CD4-positive, alpha-beta T cell (primary cell): ENCODE data around the gene KDM2A. TPM values are rescaled to one million over a fixed set of nuclear protein-coding genes. Genes with fewer than 3 reads are reported as not detected.
"Not testable (repeated sequence)": the region's sequence is repeated elsewhere in the genome, so short reads cannot be mapped to it uniquely, and the experiment has no call there.

ENCODE experiments used
- ATAC-seq: fragments of 200-7000 bp; cut with Tn5 transposase; one replicate; pipeline ENCODE4 v1.10.0; 2022; ENCODE audit warnings: mild to moderate bottlenecking; ENCODE audit not compliant: poor library complexity
- CTCF ChIA-PET: fragments of 350-600 bp; sonication (Branson Sonifier 250); formaldehyde crosslinking; loops from one replicate; lab custom pipeline; 2021; ENCODE audit warnings: antibody characterized with exemption, inconsistent platforms; lab: Charles Lee
- POLR2A ChIA-PET: fragments of 350-600 bp; sonication (Branson Sonifier 250); formaldehyde crosslinking; loops from one replicate; lab custom pipeline; 2021; ENCODE audit warnings: antibody characterized with exemption, inconsistent platforms; lab: Charles Lee
- DNase-seq, 14 experiments: peaks; one replicate each; pipeline ENCODE4 v3.0.0-alpha.2; 2013 to 2020; ENCODE audit warnings: mixed read lengths in 2 of 14
- H3K27ac ChIP-seq, 2 donors: one replicate each; pipeline versions ENCODE4 v1.5.1 to v1.7.0; 2013; ENCODE audit warnings: low read length in 2 of 2, low read depth in 1 of 2, mild to moderate bottlenecking in 1 of 2
- H3K27me3 ChIP-seq, 2 experiments: 1 replicate in 1 of 2; 2 replicates in 1 of 2; pipeline versions ENCODE4 v1.6.1 to v1.7.0; 2013; ENCODE audit warnings: low read length in 2 of 2, control low read depth in 1 of 2, mild to moderate bottlenecking in 1 of 2, moderate library complexity in 1 of 2; ENCODE audit not compliant: insufficient read depth in 2 of 2, control insufficient read depth in 1 of 2
- H3K36me3 ChIP-seq: one replicate; pipeline ENCODE4 v1.6.1; 2013; ENCODE audit warnings: low read length, control low read depth; ENCODE audit not compliant: insufficient read depth
- H3K4me1 ChIP-seq: one replicate; pipeline ENCODE4 v1.6.1; 2013; ENCODE audit warnings: low read length, control low read depth; ENCODE audit not compliant: insufficient read depth
- H3K4me3 ChIP-seq: one replicate; pipeline ENCODE4 v1.5.1; 2013; ENCODE audit warnings: mild to moderate bottlenecking, low read length, moderate library complexity
- H3K9me3 ChIP-seq, 2 experiments: 1 replicate in 1 of 2; 2 replicates in 1 of 2; pipeline versions ENCODE4 v1.6.1 to v1.7.0; 2013; ENCODE audit warnings: low read length in 2 of 2, mild to moderate bottlenecking in 2 of 2, control low read depth in 1 of 2, moderate library complexity in 1 of 2; ENCODE audit not compliant: control insufficient read depth in 1 of 2, insufficient read depth in 1 of 2
- H3K27ac Mint-ChIP-seq: one replicate; pipeline ENCODE4 v1.8.0; 2020; ENCODE audit warnings: mixed read lengths
- H3K27me3 Mint-ChIP-seq: one replicate; pipeline ENCODE4 v1.8.0; 2021; ENCODE audit warnings: mixed read lengths
- H3K36me3 Mint-ChIP-seq: one replicate; pipeline ENCODE4 v1.8.0; 2021; ENCODE audit warnings: low read depth, mixed read lengths
- H3K4me1 Mint-ChIP-seq: one replicate; pipeline ENCODE4 v1.8.0; 2021; ENCODE audit warnings: low read depth, mixed read lengths
- H3K4me3 Mint-ChIP-seq: one replicate; pipeline ENCODE4 v1.8.0; 2020; ENCODE audit warnings: mild to moderate bottlenecking, mixed read lengths
- H3K9me3 Mint-ChIP-seq: one replicate; pipeline ENCODE4 v1.8.0; 2020; ENCODE audit warnings: mixed read lengths
- CTCF ChIP-seq: fragments of 200-600 bp; IDR thresholded peaks from one replicate; pipeline ENCODE4 v1.8.0; 2022; ENCODE audit warnings: antibody characterized with exemption, mild to moderate bottlenecking
- intact Hi-C, 2 experiments: fragments of 100-400 bp; cut with DNase I in 1 of 2; cut with micrococcal nuclease in 1 of 2; formaldehyde crosslinking; loops; one replicate each; pipeline versions ENCODE4 v1.15.1 to v1.9.0; 2023 to 2025; cut with DNase I, micrococcal nuclease
- total RNA-seq, 174 experiments: library from RNA in 2 of 174; stranded (reverse) in 2 of 174; gene quantifications; one replicate each; pipeline ENCODE4 v1.2.3 and lab custom pipeline; 2021 to 2026

The KDM2A gene
- total RNA-seq, 2 experiments from 2014 or later = 410 to 412 TPM

GRCh38 chr11:67204822-67205221 is 85.8 kb downstream of the KDM2A start:
- peaks cover 8% of the 10 kb centered on the region for H3K4me1 Mint-ChIP-seq
- Histone ChIP-seq H3K36me3 (peaks cover 28% of the 10 kb centered on the region), H3K27ac (no peak overlapping the region), H3K9me3 (no peaks in the 10 kb centered on the region), H3K27me3 (no peaks in the 10 kb centered on the region), H3K4me1 (no peaks in the 10 kb centered on the region), H3K4me3 (no peak overlapping the region)
- H3K4me3 Mint-ChIP-seq = no peak overlapping the region
- ChIA-PET POLR2A (no interaction called here), CTCF (no interaction called here)
- H3K9me3 Mint-ChIP-seq = no peaks in the 10 kb centered on the region
- ATAC-seq (no peak), DNase-seq (no peak)
- H3K36me3 Mint-ChIP-seq = peaks cover 51% of the 10 kb centered on the region
- H3K27ac Mint-ChIP-seq = no peak overlapping the region
- no peaks in the 10 kb centered on the region for H3K27me3 Mint-ChIP-seq
- intact Hi-C loops = no loop called here
- no peak for TF ChIP-seq CTCF

- intact Hi-C loops = not testable (repeated sequence)
Measured at GRCh38 chr11:67209222-67209621, 90.2 kb downstream of the KDM2A start.

GRCh38 chr11:67211656-67212436 is 92.8 kb downstream of the KDM2A start:
- ChIA-PET CTCF (interaction anchor here (1.2 kb wide), 1 partner anchor 106 kb away, joined by 3 read pairs; no protein-coding TSS in a partner anchor), POLR2A (interaction anchor here (1.7 kb wide), 1 partner anchor 29 kb away, joined by 5 read pairs; no protein-coding TSS in a partner anchor)
- Histone ChIP-seq H3K27ac (no peak overlapping the region), H3K27me3 (no peaks in the 10 kb centered on the region), H3K4me1 (no peaks in the 10 kb centered on the region), H3K4me3 (no peak overlapping the region), H3K36me3 (peaks cover 68% of the 10 kb centered on the region), H3K9me3 (no peaks in the 10 kb centered on the region)
- TF ChIP-seq CTCF = no peak
- intact Hi-C loops = no loop called here
- Mint-ChIP-seq H3K4me3 (no peak overlapping the region), H3K36me3 (peaks cover 64% of the 10 kb centered on the region), H3K27ac (peak overlapping the region; percentile 38), H3K9me3 (no peaks in the 10 kb centered on the region), H3K27me3 (no peaks in the 10 kb centered on the region), H3K4me1 (peaks cover 10% of the 10 kb centered on the region)
- no peak for ATAC-seq
- peak in 2 of 14 experiments; percentile 12 to 14 for DNase-seq

More at GRCh38 chr11:67209222-67209621, 90.2 kb downstream of the KDM2A start:
- DNase-seq, H3K4me3 Mint-ChIP-seq, CTCF ChIA-PET, H3K9me3 ChIP-seq, H3K9me3 Mint-ChIP-seq, H3K27ac Mint-ChIP-seq, H3K4me3 ChIP-seq, H3K27ac ChIP-seq, ATAC-seq, POLR2A ChIA-PET, H3K27me3 ChIP-seq, H3K27me3 Mint-ChIP-seq, H3K4me1 ChIP-seq: not testable (repeated sequence)
- peaks cover 53% of the 10 kb centered on the region for H3K36me3 ChIP-seq
- peaks cover 57% of the 10 kb centered on the region for H3K36me3 Mint-ChIP-seq
- H3K4me1 Mint-ChIP-seq = peaks cover 13% of the 10 kb centered on the region
